ENCODE results near the gene SLC48A1.

- peak; percentile 82 for TF ChIP-seq CTCF (IDR thresholded peaks at IDR 0.05; ENCODE audit: low read length)
- no peak for TF ChIP-seq EZH2 (IDR thresholded peaks at IDR 0.05; ENCODE audit: borderline replicate concordance, low read length)
These were observed 5.8 kb upstream of the SLC48A1 start for GRCh38 chr12:47767216-47767724.

All from OCI-LY1 (cell line).